Activated CD4-positive, alpha-beta T cell treated with anti-CD3 and anti-CD28 coated beads, Interleukin-2, amount 50 U/mL, for 1 hour (primary cell): ENCODE data around the gene CA5A.
"Not testable (repeated sequence)": the region's sequence is repeated elsewhere in the genome, so short reads cannot be mapped to it uniquely, and the experiment has no call there.

Experiments
- DNase-seq: peaks from one replicate; pipeline ENCODE4 v3.0.0-alpha.2; 2020

The CA5A gene

DNA sequence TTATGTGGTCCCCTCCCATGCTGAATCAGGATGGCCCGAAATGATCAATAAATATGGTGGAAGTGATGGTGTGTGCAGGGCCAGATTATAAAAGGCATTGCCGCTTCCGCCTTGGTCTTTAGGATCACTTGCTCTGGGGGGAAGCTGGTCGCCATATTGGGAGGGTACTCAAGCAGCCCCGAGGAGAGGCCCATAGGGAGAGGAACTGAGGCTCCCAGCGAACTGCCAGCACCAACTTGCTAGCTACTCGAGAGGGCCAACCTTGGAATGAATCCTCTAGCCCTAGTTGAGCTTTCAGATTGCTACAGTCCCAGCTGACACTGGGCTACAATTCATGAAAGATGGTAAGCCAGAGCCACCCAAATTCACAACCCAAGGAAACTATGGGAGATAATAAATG lies 48.0 kb downstream of the CA5A start:
- not testable (repeated sequence) for DNase-seq

DNA sequence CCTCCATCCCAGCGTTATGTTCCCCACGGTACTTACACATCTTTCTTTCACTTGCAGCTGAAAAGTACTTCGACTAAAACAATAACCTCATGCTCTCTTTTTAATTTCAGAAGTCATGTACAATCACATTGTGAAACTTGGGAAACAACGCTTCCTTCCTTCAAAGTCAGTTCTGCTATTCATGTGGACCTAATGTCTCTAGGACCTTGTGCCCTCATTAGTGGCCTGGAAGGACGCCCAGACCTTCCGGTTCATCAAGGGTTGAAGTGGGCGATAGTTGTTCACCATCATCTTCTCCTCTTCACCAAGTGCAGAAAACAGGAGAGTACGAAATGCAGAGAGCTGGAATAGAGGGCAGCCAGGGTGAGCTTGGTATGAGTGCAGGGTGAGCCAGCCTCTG lies 48.4 kb downstream of the CA5A start:
- DNase-seq, result not testable (repeated sequence)

DNA sequence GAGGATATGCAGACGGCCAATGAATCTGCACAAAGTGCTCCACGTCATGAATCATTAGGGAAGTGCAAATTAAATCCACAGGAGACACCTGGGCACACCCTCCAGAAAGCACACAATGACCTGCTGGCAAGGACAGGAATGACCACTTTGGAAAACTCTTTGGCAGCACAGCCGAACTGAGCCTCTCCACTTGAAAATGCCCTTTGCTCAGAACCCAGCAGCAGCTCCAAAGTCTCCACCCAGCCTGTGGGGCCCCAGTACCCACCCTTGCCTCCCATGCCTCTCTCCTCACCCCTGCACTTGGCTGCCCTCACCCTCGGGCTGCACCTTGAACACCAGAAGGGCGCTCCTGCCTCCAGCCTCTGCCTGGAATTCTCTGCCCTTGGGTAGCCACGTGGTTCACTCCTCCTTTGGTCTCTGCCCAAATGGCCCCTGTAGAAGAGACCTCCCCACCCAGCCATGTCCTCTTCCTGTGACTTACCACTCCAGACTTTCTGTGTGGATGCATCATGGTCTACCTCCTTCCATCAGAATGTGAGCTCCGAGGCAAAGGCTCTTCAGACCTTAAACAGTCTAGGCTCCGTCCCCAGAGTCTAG lies 50.9 kb downstream of the CA5A start:
- DNase-seq, result not testable (repeated sequence)

DNA sequence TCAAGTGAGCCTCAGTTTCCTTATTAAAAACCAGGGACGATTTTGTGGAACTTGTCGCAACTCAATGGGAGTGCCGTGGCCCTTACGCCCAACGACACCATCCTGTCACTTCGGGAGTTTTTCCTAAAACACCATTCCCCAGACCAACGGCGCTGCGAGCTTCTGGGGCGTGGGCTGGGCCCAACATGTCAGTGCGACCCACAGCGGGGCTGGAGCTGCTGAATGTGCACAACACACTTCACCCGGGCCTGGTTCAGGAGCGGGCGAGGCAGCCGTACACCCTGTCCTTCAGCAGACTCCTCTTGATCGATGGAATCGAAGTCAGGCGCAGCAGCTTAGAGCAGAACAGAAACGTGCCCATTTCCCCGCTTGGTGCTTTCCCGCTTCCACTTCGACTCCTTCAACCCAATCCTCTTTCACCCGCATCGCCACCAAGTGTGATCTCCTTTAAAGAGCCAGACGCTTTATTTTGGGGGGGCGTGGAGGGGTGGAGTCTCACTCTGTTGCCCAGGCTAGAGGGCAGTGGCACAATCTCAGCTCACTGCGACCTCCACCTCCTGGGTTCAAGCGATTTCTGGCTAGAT lies 53.8 kb downstream of the CA5A start:
- no peak for DNase-seq

DNA sequence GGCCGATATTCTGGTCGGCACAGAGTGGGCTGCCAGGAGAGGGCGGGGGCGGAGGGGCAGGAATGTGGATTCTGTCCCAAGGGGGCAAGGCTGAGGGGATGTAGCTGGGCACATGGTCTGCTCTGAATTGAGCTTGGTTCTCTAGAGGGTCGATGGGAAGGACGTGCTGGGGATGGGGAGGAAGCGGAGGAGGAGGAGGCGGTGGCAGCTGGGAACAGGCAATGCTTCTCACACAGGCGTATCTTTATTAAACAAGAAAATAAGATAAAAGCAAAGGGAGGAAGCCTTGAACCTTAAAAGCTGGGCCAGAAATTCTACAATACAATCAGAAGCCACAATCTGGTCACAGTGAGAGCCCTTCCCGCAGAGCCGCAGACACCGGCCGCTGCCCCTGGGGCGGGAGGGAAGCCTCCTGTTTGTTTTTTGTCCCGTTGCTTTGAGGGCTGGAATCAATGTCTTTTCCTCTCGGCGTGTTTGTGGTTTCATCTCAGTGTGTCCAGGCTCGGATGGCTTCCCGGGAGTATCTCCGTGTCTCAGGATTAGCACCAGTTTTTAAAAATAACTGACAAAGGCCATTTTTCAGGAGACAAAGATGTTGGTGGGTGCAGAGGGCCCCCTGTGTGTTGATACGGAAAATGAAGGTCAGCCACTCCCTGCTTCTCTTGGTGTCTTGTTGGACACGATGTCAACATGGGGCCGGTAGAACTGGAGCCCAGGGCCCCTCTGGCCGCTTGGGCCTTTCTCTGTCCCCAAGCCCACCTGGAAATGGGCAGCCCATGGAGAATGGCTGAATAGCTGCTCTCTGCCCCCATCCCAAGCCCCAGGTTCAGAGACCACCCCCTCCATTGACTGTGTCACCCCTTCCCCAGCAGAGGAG lies 54.8 kb downstream of the CA5A start:
- DNase-seq, result no peak

DNA sequence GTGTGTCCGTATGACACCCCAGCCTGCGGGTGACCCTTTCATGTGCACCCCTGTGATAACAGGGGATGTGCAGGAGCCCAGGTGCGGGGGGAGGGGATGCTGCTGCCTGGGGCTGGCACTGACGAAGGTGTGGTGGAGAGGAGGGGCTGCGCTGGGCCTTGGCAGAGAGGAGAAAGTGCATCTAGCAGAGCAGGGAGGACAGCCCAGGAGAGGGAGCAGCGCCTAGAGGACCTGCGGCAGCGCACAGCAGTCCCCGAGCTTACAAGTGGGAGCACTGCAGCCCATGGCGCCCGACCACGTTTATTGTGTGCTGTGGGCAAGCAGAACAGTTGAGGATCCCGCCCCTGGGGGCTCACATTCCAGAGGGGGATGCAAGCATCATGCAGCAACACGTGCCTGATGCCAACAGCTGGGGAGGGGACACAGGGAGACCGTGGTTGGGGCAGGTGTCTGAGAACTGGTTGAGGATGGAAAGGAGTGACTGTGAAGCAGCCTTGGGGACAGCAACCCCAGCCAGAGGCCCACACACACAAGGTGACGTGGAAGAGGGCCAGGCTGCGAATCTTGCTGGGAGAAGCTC lies 56.1 kb downstream of the CA5A start:
- no peak for DNase-seq

DNA sequence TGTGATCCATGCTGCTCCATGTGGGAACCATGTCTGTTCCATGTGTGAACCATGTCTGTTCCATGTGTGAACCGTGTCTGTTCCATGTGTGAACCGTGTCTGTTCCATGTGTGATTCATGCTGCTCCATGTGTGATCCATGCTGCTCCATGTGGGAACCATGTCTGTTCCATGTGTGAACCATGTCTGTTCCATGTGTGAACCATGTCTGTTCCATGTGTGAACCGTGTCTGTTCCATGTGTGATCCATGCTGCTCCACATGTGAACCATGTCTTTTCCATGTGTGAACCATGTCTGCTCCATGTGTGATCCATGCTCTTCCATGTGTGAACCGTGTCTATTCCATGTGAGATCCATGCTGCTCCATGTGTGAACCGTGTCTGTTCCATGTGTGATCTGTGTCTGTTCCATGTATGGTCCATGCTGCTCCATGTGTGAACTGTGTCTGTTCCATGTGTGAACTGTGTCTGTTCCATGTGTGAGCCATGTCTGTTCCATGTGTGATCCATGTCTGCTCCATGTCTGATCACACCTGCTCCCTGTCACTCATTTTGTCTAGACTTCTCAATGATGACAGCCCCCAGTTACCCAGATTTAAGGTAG lies 56.8 kb downstream of the CA5A start:
- not testable (repeated sequence) for DNase-seq

DNA sequence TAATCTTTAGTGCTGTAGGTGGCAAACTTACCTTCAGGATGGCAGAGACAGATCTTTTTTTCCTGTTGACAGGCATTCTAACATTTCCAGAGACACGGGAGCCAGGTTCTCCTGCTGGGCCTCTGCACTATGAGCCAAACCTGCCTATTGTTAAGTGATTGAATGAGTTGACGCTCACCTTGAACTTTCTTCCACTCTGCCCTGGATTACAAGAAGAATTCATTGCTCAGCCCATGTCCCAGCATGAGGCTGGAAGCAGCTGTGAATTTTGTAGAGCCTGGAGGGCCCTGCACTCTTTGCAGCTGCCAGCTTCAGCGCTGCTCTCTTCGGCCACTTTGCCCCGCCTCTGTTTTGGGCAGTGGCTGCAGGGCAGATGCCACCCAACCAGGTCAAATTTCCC lies 57.6 kb downstream of the CA5A start:
- DNase-seq, result no peak

DNA sequence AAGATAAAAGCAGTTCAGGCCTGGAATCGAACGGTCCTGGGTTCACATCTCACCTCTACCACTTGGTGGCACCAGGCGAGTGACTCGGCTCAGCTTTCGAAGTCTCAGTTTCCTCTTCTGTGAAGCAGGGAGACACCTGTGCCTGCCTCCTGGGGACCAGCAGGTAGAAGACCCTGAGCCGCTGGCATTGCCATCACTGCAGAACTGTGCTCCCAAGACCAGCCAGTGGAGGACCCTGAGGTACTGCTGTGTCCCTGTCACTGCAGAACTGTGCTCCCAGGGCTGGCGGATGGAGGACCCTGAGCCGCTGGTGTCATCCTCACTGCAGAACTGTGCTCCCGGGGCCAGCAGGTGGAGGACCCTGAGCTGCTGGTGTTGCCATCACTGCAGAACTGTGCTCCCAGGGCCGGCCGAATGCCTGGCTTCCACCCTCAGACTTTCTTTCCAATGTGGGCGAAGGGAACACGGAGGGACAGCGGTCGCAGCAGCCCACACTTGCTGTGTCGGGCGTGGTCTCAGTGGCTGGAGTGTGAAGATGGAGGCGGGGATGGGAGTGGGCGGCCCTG lies 58.3 kb downstream of the CA5A start:
- no peak for DNase-seq

DNA sequence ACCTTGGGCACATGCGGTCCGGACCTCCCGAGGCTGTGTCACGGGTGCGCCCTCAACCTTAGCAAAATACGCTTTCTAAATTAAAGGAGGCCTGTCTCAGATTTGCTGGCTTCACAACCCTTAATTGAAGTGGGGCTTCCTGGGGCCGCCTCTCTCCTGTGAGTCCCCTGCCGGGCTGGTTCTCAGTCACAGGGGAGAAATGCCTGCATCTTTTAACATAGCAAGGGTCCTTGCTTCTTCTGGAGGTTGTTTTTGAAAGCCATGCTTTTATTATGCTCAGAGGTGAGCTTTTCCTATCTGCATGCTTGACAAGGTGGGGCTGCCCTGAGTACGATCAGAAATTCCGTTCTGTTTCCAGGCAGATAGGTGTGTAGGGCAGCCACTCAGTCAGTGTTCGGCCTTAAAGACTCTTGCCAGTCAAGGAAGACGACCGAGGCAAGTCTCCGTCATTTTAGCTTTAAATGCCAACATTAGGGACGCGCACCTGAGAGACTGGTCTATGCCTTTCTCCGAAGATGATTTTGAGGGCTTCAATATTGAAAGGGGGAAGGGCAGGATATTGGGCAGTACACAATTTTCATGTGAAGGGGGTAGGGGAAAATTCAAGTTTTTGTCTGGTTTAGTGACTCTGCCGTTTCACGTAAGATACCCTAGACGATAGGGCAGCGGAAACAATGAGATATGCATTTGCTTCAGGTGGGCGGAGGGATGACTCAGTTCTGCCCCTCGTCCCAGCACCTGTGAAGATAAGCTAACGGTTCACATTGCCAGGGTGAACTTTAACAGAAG lies 61.5 kb downstream of the CA5A start:
- DNase-seq, result peak; percentile 51

DNA sequence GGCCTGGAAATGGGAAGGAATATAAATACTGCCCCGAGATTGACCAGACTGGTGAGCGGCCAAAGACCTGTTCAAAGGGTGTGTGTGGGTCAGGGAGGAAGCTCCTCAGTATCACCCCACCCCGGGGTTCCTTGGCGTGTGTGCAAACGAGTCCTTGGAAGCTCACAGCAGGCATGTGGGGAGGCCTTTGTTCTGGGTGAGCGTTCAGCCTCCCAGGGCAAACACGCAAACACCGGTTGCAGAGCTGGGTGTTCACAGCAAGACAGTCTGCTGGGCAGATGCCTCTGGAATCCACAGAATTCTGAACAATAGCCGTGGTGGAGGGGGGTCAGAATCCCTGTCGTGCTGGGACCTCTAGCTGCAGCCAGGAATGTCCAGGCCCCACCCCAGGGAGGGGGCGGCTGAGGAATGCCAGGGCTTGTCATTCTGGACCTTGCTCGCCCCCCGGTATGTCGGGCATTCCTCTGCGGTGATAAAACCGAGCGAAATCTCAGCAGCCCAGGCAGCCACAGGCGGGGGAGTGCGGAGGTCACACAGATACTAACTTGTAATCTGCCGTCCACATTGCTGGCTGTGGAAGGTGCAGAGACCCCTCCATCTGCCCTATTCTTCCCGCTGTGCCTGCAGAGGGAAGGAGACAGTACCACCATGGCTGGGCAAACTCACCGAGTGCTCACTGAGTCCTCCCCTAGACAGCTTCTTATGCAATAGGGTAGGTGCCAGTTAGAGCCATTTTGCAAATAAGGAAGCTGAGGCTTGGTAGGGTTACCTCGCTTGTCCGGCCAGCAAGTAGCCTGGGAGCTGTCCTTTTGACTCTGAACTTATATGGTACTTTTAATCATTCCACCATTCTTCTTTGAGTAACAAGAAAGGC lies 65.7 kb downstream of the CA5A start:
- DNase-seq, result not testable (repeated sequence)

DNA sequence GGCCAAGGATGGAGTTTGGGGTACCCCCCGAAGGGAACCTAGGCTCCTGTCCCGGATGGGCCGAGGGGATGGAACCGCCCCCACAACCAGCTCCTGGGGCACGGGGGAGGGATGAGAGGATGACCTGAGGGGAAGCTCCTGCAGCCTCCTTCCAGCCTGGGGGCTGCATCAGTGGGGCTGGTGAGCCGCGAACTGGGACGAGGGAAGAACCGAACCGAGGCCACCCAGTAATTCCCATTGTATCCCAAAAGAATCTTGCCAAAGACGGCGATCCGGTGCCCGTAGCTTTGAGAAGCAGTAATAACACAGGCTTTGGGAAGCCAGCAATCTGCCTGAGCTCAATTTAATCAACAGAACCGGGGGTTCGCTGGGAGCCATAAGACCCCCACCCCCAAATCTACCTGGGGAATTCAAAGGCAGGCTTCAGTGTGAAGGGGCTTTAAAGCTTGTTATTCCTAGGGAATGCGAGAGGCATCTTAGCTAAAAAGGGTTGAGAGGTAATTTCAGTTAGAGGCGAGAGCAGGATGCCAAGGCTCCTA lies 66.4 kb downstream of the CA5A start:
- not testable (repeated sequence) for DNase-seq

DNA sequence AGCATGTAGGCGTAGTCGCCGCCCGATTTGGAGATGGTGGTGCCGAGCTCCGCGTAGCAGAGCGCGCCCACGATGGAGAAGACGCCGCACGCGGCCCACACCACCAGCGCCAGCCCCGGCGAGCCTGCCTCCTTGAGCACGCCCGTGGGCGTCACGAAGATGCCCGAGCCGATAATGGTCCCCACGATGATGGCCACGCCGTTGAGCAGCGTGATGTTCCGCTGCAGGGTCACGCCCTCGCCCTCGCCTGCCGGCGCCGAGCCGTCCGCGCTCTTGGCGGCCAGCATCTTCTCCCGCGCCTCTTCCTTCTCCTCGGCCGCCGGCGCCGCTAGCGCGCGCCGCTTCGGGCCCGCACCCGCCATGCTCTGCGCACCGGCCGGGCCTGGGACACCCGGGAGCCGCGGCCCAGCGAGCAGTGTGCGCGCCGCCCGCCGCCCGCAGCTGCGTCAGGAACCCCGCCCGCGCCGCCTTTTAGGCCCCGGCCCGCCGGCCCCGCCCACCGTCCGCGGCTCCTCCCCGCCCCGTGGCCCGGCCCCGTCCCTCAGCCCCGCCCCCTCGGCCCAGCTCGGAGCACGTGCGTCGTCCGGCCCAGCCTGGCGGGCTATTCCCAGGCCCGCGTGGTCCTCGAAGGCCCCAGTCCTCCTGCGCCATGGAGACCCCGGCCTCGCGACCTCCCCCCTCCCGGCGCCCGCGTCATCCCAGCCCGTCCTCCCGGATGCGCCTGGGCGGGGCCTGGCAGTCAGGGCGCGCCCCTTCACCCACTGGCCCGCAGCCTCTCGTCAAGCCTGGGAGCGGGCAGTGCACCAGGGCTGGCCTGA lies 67.1 kb downstream of the CA5A start, which contains the start of gene SLC7A5:
Gene SLC7A5, minus strand, starts transcription at position 447 of the 818 bp plus-strand sequence. Its CDS starts 85 bp downstream, at position 362.
- DNase-seq, result peak; percentile 86

DNA sequence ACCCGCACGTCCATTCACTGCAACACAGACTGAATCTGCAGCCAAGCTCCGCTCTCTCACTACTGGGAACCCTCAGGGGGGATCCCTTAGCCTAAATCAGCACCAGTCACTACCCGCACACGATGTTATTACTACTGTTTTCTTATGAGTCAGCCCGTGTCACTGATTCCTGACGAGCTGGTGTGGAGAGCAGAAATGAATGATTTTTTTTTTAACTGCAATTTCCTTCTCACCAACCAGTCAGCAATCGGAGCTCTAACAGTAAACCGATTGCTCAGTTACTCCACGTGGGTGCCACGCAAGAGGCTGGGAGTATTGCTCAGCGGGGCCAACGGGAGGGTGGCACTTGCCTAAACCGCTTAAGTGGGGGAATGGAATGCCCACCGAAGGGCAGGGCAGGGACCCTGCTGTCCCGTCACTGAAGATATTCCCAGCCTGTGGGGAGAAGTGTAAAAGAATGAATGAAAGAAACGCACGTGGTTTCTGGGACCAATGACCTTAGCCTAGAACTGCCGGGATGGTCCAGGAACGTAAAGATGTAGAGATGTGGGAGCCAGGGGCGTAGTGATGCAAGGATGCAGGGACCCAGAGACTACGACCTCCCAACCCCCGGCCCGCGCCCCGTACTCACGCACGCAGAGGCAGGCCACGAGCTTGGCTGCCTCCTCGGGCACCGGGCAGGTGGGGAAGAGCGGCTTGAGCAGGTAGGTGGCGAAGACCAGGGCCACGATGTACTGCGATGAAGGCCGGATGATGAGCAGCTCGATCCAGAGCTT lies 67.9 kb downstream of the CA5A start:
- peak; percentile 59 for DNase-seq

DNA sequence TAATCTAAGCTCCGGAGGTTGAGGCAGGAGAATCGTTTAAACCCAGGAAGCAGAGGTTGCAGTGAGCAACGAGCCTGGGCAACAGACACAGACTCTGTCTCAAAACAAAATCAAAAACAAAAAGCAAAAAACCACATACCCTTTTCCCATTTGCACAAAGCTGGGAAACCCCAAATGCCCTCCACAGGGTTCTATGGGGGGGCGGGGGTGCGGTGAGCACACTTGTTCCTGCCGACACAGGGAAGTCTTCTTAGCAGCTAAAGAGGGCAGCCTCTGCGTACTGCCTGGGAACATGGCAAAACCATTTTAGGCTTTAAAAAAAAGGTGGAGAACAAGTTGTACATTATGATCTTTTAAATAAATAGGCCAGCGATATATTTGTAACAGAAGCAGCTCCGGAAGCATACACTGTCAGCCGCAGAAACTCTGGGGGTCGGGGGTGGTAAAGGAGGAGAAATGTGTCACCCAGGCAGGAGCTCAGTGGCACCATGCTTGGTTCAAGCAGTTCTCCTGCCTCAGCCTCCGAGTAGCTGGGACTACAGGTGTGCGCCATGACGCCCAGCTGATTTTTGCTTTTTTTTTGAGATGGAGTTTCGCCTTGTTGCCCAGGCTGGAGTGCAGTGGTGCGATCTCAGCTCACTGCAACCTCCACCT lies 70.3 kb downstream of the CA5A start:
- peak; percentile 66 for DNase-seq

DNA sequence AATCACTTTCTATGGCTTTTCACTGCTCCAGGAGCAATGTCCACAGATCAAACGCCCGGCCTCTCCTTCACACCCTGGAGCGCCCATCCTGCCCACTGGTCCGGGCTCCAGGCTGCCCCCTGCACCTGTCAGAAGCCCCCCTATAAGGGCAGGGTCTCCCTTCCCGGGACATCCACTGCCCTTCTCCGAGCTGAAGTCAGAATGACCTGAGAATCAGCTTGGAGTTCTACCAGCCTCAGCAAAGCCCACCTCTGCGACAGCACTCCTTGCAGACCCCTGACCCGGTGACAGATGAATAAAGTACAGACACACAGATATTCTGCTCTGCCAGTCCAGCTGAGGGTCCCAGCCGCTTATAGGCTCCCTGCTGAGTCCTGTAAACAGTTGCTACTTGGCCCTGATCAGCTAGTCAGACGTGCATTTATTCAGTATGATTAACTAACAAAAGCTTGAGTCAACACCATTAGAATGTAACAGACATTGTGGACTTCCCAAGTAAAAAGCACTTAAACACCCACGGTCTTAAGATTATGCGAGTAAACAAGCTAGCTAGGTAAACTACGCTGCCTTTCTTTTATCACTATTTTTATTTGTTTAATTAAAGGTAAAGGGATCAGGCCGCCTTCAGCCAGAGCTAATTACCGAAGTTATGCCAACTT lies 71.9 kb downstream of the CA5A start:
- DNase-seq, result no peak

DNA sequence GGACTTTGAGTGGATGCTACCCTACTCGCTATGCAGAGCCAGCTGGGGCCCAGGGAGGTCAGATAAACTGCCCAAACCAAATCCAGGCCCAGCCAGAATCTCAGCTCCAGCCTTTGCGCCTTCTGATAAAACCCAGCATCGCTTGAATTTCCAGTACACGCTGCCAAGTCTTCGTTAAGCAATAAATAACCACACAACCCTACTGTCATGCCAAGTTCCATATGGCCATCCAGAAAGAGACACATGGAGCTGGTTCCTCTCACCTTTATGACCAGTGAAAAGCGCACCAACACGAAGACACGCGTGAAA lies 73.0 kb downstream of the CA5A start:
- not testable (repeated sequence) for DNase-seq
